Keratinocyte (primary cell): ENCODE measurements around the gene XCR1. TPM values are rescaled to one million over a fixed set of nuclear protein-coding genes. Genes with fewer than 3 reads are reported as not detected.

Experiments used
- DNase-seq: peaks from one replicate; pipeline ENCODE4 v3.0.0-alpha.2; 2011; ENCODE audit warnings: low read depth, missing footprints, low spot score
- FAIRE-seq: peaks from 2 replicates; lab custom pipeline; 2011; peaks lifted over from hg19 to GRCh38; lab: Jason Lieb, UNC
- H2AFZ ChIP-seq: 2 replicates; pipeline ENCODE4 v1.6.0; 2012; ENCODE audit warnings: low read length, control low read depth, inconsistent platforms; ENCODE audit not compliant: control insufficient read depth
- H3K27ac ChIP-seq: 2 replicates; pipeline ENCODE4 v1.5.1; 2011; ENCODE audit warnings: low read length; ENCODE audit not compliant: control insufficient read depth, insufficient read depth
- H3K27me3 ChIP-seq: 3 replicates; pipeline ENCODE4 v1.6.0; 2011; ENCODE audit warnings: low read length; ENCODE audit not compliant: control insufficient read depth, insufficient read depth; ENCODE audit errors: extremely low read depth
- H3K36me3 ChIP-seq, 2 experiments: 2 replicates in 1 of 2; 3 replicates in 1 of 2; pipeline ENCODE4 v1.5.1; 2011; ENCODE audit warnings: low read length in 2 of 2, mild to moderate bottlenecking in 1 of 2; ENCODE audit not compliant: control insufficient read depth in 2 of 2, insufficient read depth in 2 of 2; ENCODE audit errors: extremely low read depth in 1 of 2
- H3K4me1 ChIP-seq: 3 replicates; pipeline ENCODE4 v1.5.1; 2011; ENCODE audit warnings: low read length; ENCODE audit not compliant: control insufficient read depth, insufficient read depth; ENCODE audit errors: extremely low read depth
- H3K4me2 ChIP-seq: 3 replicates; pipeline ENCODE4 v1.6.0; 2011; ENCODE audit warnings: low read depth, low read length; ENCODE audit not compliant: control insufficient read depth, insufficient read depth; ENCODE audit errors: extremely low read depth
- H3K4me3 ChIP-seq, 3 experiments: fragments of 200-600 bp in 1 of 3; sonication (generic) in 1 of 3; 2 replicates in 2 of 3; 3 replicates in 1 of 3; pipeline ENCODE4 v1.5.1; 2011 to 2016; ENCODE audit warnings: low read length in 3 of 3, mild to moderate bottlenecking in 3 of 3, control low read depth in 2 of 3, inconsistent platforms in 1 of 3, low read depth in 1 of 3, mixed read lengths in 1 of 3, mixed run types in 1 of 3, moderate library complexity in 1 of 3; ENCODE audit not compliant: control insufficient read depth in 2 of 3, insufficient read depth in 2 of 3; ENCODE audit errors: extremely low read depth in 1 of 3
- H3K79me2 ChIP-seq: 2 replicates; pipeline ENCODE4 v1.6.0; 2012; ENCODE audit warnings: low read length; ENCODE audit not compliant: control insufficient read depth, insufficient read depth
- H3K9ac ChIP-seq: 3 replicates; pipeline ENCODE4 v1.6.0; 2011; ENCODE audit warnings: low read length; ENCODE audit not compliant: control insufficient read depth, insufficient read depth; ENCODE audit errors: extremely low read depth
- H3K9me1 ChIP-seq: 3 replicates; pipeline ENCODE4 v1.6.0; 2011; ENCODE audit warnings: low read length; ENCODE audit not compliant: control insufficient read depth, insufficient read depth; ENCODE audit errors: extremely low read depth
- H3K9me3 ChIP-seq: 2 replicates; pipeline ENCODE4 v1.5.1; 2012; ENCODE audit warnings: low read depth, low read length; ENCODE audit not compliant: control insufficient read depth
- H4K20me1 ChIP-seq: 3 replicates; pipeline ENCODE4 v1.6.0; 2011; ENCODE audit warnings: low read length; ENCODE audit not compliant: control insufficient read depth, insufficient read depth; ENCODE audit errors: extremely low read depth
- EZH2 ChIP-seq: IDR thresholded peaks from one replicate; pipeline ENCODE4 v1.6.1; 2012; ENCODE audit warnings: inconsistent platforms, mild to moderate bottlenecking, low read length, moderate library complexity
- dilution Hi-C: fragments of 300-500 bp; cut with MboI; formaldehyde crosslinking; loops from one replicate; pipeline ENCODE4 v1.7.0; 2020; ENCODE audit warnings: low sequenced_read_pairs; ENCODE audit not compliant: extremely low pct_ligation_motif_present
- polyA plus RNA-seq, 5 experiments: library from polyadenylated mRNA; depleted of rRNA in 3 of 5; stranded (reverse) in 3 of 5; stranded (forward) in 1 of 5; unstranded in 1 of 5; fragments of >200 nt; gene quantifications; 1 replicate in 1 of 5; 2 replicates in 3 of 5; 3 replicates in 1 of 5; pipeline versions ENCODE4 v1.2.1 to v1.2.3, GENCODE V29; 2011 to 2012; ENCODE audit warnings: missing spikeins in 2 of 5, low read depth in 1 of 5, low replicate concordance in 1 of 5
- TF ChIP-seq, protein P1 (sequence below), 3 experiments: IDR thresholded peaks in 1 of 3; conservative IDR thresholded peaks in 1 of 3; optimal IDR thresholded peaks in 1 of 3; 2 replicates in 2 of 3; 3 replicates in 1 of 3; pipeline versions ENCODE3 to v1.5.1; 2011; ENCODE audit warnings: low read length in 3 of 3, mild to moderate bottlenecking in 3 of 3, moderate library complexity in 2 of 3, control low read depth in 1 of 3, inconsistent platforms in 1 of 3; ENCODE audit not compliant: insufficient read depth in 2 of 3; ENCODE audit errors: extremely low read depth in 1 of 3

Gene XCR1
- polyA plus RNA-seq, 1 donor (not counting 4 experiments of a cell fraction or from before 2014, with no cell fraction given): 0.01 TPM

DNA sequence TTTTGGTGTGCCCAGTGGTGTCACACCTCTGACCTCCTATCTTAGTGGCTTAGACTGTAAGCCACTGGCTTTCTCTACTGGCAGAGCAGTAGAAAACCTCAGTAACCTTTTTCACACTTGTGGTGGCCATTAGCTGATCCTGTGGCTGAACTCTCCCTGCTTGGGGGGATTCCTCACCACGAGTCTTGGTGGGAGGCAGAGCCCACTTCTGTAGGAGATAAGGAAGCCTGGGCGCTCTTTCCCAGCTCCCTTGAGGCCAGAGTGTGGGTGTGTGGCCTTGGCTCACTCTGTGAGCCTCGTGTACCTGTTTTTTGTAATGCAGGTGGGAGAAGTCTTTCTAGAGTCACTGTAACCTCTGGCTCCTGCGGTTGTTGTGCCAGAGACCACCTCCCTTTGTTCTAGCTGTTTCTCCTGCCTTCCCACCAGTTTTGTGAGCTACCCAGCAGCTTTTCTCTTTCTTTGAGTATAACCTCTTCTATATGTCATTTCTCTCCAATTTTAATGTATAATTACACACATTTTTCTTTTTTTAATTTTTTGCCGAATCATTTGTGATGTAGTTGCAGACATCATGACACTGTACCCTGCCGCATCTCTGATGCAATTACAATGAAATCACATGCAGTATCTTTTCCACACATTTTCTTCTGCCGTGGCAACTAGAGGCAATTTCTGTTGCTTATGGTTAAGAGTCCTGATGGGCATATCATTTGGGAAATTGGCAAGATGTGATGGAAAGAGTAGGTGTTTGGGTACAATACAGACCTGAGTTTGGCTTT is 13.8 kb downstream of the XCR1 start:
- no peak overlapping the region for H2AFZ ChIP-seq
- no peak overlapping the region for H3K9ac ChIP-seq
- no peak for DNase-seq
- no peak for FAIRE-seq
- no peak overlapping the region for H3K4me2 ChIP-seq
- dilution Hi-C loops: no loop called here
- H3K9me3 ChIP-seq: no peaks in the 10 kb centered on the region
- no peaks in the 10 kb centered on the region for H3K79me2 ChIP-seq
- no peaks in the 10 kb centered on the region for H4K20me1 ChIP-seq
- H3K27ac ChIP-seq: no peak overlapping the region
- H3K36me3 ChIP-seq: no peaks in the 10 kb centered on the region
- TF ChIP-seq, protein P1, sequence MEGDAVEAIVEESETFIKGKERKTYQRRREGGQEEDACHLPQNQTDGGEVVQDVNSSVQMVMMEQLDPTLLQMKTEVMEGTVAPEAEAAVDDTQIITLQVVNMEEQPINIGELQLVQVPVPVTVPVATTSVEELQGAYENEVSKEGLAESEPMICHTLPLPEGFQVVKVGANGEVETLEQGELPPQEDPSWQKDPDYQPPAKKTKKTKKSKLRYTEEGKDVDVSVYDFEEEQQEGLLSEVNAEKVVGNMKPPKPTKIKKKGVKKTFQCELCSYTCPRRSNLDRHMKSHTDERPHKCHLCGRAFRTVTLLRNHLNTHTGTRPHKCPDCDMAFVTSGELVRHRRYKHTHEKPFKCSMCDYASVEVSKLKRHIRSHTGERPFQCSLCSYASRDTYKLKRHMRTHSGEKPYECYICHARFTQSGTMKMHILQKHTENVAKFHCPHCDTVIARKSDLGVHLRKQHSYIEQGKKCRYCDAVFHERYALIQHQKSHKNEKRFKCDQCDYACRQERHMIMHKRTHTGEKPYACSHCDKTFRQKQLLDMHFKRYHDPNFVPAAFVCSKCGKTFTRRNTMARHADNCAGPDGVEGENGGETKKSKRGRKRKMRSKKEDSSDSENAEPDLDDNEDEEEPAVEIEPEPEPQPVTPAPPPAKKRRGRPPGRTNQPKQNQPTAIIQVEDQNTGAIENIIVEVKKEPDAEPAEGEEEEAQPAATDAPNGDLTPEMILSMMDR (optimal IDR thresholded peaks at IDR 0.05 in 1 of 3, IDR thresholded peaks at IDR 0.05 in 1 of 3, conservative IDR thresholded peaks at IDR 0.05 in 1 of 3; ENCODE audit: extremely low read depth in 1 of 3, insufficient read depth in 2 of 3, low read length in 3 of 3): no peak
- TF ChIP-seq EZH2: no peak
- H3K4me3 ChIP-seq: no peak overlapping the region
- H3K27me3 ChIP-seq: peaks cover 5% of the 10 kb centered on the region
- no peaks in the 10 kb centered on the region for H3K9me1 ChIP-seq
- H3K4me1 ChIP-seq: no peaks in the 10 kb centered on the region

DNA sequence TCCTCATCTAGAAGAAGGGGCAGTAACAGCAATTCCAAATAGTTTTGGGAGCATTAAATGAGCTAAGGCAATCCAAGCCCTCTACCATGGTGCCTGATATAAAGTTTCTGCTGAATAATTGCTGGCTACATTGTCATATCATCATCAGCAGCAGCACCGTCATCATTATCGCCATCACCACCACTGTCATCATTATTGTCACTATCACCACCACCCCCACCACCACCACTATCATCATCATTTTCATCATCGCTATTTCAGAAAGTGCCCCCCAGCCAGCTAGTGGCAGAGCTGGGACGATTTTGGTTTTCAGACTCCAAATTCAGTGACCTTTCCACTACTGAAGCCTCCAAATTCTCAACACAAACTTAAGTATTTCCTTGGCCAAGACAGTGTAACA is 15.0 kb downstream of the XCR1 start:
- DNase-seq (no peak), FAIRE-seq (no peak)
- Histone ChIP-seq H3K36me3 (no peaks in the 10 kb centered on the region), H3K27ac (no peak overlapping the region), H3K27me3 (peaks cover 5% of the 10 kb centered on the region), H3K4me2 (no peak overlapping the region), H3K9ac (no peak overlapping the region), H2AFZ (no peak overlapping the region), H3K9me1 (no peaks in the 10 kb centered on the region), H3K4me1 (no peaks in the 10 kb centered on the region), H3K4me3 (no peak overlapping the region), H3K9me3 (no peaks in the 10 kb centered on the region), H3K79me2 (no peaks in the 10 kb centered on the region), H4K20me1 (no peaks in the 10 kb centered on the region)
- TF ChIP-seq, protein P1 (optimal IDR thresholded peaks at IDR 0.05 in 1 of 3, IDR thresholded peaks at IDR 0.05 in 1 of 3, conservative IDR thresholded peaks at IDR 0.05 in 1 of 3; ENCODE audit: extremely low read depth in 1 of 3, insufficient read depth in 2 of 3, low read length in 3 of 3): no peak
- no peak for TF ChIP-seq EZH2
- dilution Hi-C loops: no loop called here
